ENCODE results near the gene FTH1. TPM values are rescaled to one million over a fixed set of nuclear protein-coding genes. Genes with fewer than 3 reads are reported as not detected.
A peak's percentile ranks its signal among the peaks of the same experiment; 100 is the strongest.

The FTH1 gene
- total and polyA plus RNA-seq, 2 of the 13 experiments (the other 11 are each of a cell fraction or from before 2014, with no cell fraction given): 607 to 760 TPM

DNA sequence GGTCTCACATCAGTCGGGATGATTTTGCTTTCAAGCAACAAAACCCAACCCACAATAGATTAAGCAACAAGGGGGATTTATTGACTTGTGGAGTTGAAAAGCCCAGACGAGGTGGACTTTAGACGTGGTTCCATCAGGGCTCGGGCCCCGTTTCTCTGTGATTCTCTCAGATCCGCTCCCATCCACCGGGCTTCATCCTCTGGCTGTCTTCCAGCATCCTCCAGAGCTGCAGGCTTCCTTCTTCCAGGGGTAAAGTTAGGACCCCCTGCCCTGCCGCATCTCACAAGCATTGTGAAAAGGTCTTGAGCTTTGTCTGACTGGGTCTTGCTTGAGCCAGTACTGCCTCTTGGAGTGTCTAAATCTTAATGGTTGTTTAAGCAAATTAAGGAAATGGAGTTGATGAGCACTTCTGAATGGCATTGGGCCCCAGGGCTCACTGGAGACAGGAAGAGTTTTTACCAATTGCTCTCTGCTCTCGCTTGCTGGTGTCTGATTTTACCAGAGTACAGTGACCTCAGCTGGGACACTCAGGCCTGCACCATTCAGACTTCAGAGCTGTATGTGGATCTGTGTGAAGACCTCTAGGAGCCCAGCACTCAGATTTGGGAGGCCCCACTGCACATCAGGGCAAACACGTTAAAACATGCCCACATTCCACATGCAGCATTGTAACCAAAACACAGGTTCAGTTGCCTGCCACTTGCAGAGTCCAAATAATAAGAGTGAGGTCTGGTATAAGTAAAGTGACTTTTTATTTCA lies 13.5 kb upstream of the FTH1 start (continued):
- TF ChIP-seq, protein P1, sequence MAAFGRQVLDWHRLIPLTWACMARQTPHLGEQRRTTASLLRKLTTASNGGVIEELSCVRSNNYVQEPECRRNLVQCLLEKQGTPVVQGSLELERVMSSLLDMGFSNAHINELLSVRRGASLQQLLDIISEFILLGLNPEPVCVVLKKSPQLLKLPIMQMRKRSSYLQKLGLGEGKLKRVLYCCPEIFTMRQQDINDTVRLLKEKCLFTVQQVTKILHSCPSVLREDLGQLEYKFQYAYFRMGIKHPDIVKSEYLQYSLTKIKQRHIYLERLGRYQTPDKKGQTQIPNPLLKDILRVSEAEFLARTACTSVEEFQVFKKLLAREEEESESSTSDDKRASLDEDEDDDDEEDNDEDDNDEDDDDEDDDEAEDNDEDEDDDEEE (CRISPR knock-in tag; IDR thresholded peaks at IDR 0.05): no peak
- peak; percentile 81; the same call in 1 of the 2 replicates for TF ChIP-seq DPF2 (CRISPR knock-in tag; IDR thresholded peaks at IDR 0.05; ENCODE audit: borderline replicate concordance, low read depth)
- TF ChIP-seq, protein P2, sequence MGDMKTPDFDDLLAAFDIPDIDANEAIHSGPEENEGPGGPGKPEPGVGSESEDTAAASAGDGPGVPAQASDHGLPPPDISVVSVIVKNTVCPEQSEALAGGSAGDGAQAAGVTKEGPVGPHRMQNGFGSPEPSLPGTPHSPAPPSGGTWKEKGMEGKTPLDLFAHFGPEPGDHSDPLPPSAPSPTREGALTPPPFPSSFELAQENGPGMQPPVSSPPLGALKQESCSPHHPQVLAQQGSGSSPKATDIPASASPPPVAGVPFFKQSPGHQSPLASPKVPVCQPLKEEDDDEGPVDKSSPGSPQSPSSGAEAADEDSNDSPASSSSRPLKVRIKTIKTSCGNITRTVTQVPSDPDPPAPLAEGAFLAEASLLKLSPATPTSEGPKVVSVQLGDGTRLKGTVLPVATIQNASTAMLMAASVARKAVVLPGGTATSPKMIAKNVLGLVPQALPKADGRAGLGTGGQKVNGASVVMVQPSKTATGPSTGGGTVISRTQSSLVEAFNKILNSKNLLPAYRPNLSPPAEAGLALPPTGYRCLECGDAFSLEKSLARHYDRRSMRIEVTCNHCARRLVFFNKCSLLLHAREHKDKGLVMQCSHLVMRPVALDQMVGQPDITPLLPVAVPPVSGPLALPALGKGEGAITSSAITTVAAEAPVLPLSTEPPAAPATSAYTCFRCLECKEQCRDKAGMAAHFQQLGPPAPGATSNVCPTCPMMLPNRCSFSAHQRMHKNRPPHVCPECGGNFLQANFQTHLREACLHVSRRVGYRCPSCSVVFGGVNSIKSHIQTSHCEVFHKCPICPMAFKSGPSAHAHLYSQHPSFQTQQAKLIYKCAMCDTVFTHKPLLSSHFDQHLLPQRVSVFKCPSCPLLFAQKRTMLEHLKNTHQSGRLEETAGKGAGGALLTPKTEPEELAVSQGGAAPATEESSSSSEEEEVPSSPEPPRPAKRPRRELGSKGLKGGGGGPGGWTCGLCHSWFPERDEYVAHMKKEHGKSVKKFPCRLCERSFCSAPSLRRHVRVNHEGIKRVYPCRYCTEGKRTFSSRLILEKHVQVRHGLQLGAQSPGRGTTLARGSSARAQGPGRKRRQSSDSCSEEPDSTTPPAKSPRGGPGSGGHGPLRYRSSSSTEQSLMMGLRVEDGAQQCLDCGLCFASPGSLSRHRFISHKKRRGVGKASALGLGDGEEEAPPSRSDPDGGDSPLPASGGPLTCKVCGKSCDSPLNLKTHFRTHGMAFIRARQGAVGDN (CRISPR knock-in tag; IDR thresholded peaks at IDR 0.05): peak; percentile 15; the same call in 1 of the 2 replicates
- TF ChIP-seq, protein P3, sequence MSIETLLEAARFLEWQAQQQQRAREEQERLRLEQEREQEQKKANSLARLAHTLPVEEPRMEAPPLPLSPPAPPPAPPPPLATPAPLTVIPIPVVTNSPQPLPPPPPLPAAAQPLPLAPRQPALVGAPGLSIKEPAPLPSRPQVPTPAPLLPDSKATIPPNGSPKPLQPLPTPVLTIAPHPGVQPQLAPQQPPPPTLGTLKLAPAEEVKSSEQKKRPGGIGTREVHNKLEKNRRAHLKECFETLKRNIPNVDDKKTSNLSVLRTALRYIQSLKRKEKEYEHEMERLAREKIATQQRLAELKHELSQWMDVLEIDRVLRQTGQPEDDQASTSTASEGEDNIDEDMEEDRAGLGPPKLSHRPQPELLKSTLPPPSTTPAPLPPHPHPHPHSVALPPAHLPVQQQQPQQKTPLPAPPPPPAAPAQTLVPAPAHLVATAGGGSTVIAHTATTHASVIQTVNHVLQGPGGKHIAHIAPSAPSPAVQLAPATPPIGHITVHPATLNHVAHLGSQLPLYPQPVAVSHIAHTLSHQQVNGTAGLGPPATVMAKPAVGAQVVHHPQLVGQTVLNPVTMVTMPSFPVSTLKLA (IDR thresholded peaks at IDR 0.05): no peak
- TF ChIP-seq XRCC5 (optimal IDR thresholded peaks at IDR 0.05; ENCODE audit: low read length): no peak
- TF ChIP-seq ZNF331 (CRISPR knock-in tag; IDR thresholded peaks at IDR 0.05): peak; percentile 61
- TF ChIP-seq, protein P4, sequence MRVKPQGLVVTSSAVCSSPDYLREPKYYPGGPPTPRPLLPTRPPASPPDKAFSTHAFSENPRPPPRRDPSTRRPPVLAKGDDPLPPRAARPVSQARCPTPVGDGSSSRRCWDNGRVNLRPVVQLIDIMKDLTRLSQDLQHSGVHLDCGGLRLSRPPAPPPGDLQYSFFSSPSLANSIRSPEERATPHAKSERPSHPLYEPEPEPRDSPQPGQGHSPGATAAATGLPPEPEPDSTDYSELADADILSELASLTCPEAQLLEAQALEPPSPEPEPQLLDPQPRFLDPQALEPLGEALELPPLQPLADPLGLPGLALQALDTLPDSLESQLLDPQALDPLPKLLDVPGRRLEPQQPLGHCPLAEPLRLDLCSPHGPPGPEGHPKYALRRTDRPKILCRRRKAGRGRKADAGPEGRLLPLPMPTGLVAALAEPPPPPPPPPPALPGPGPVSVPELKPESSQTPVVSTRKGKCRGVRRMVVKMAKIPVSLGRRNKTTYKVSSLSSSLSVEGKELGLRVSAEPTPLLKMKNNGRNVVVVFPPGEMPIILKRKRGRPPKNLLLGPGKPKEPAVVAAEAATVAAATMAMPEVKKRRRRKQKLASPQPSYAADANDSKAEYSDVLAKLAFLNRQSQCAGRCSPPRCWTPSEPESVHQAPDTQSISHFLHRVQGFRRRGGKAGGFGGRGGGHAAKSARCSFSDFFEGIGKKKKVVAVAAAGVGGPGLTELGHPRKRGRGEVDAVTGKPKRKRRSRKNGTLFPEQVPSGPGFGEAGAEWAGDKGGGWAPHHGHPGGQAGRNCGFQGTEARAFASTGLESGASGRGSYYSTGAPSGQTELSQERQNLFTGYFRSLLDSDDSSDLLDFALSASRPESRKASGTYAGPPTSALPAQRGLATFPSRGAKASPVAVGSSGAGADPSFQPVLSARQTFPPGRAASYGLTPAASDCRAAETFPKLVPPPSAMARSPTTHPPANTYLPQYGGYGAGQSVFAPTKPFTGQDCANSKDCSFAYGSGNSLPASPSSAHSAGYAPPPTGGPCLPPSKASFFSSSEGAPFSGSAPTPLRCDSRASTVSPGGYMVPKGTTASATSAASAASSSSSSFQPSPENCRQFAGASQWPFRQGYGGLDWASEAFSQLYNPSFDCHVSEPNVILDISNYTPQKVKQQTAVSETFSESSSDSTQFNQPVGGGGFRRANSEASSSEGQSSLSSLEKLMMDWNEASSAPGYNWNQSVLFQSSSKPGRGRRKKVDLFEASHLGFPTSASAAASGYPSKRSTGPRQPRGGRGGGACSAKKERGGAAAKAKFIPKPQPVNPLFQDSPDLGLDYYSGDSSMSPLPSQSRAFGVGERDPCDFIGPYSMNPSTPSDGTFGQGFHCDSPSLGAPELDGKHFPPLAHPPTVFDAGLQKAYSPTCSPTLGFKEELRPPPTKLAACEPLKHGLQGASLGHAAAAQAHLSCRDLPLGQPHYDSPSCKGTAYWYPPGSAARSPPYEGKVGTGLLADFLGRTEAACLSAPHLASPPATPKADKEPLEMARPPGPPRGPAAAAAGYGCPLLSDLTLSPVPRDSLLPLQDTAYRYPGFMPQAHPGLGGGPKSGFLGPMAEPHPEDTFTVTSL (CRISPR knock-in tag; IDR thresholded peaks at IDR 0.05; ENCODE audit: borderline replicate concordance): peak; percentile 29; the same call in 1 of the 2 replicates
- TF ChIP-seq, protein P5, sequence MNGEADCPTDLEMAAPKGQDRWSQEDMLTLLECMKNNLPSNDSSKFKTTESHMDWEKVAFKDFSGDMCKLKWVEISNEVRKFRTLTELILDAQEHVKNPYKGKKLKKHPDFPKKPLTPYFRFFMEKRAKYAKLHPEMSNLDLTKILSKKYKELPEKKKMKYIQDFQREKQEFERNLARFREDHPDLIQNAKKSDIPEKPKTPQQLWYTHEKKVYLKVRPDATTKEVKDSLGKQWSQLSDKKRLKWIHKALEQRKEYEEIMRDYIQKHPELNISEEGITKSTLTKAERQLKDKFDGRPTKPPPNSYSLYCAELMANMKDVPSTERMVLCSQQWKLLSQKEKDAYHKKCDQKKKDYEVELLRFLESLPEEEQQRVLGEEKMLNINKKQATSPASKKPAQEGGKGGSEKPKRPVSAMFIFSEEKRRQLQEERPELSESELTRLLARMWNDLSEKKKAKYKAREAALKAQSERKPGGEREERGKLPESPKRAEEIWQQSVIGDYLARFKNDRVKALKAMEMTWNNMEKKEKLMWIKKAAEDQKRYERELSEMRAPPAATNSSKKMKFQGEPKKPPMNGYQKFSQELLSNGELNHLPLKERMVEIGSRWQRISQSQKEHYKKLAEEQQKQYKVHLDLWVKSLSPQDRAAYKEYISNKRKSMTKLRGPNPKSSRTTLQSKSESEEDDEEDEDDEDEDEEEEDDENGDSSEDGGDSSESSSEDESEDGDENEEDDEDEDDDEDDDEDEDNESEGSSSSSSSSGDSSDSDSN (CRISPR knock-in tag; IDR thresholded peaks at IDR 0.05): no peak
- TF ChIP-seq SRF (IDR thresholded peaks at IDR 0.05; ENCODE audit: low read depth, low read length): no peak
- no peak for TF ChIP-seq ZNF124 (CRISPR knock-in tag; IDR thresholded peaks at IDR 0.05)
- peak; percentile 36; the same call in 1 of the 2 replicates for TF ChIP-seq CBFB (CRISPR knock-in tag; IDR thresholded peaks at IDR 0.05)
- TF ChIP-seq SSRP1 (CRISPR knock-in tag; IDR thresholded peaks at IDR 0.05): no peak
- TF ChIP-seq ZNF160 (CRISPR knock-in tag; IDR thresholded peaks at IDR 0.05): 0 out of 2 replicates have a peak, but pooled peaks have one; percentile 23

All from HepG2 (cell line).